Loucy (cell line): ENCODE data around the gene ABCB7.
"Not testable (repeated sequence)": the region's sequence is repeated elsewhere in the genome, so short reads cannot be mapped to it uniquely, and the experiment has no call there.

Experiments used
- H2AFZ ChIP-seq: fragments of 200-600 bp; sonication (generic); 2 replicates; pipeline ENCODE4 v1.6.0; 2016; ENCODE audit warnings: antibody characterized with exemption, mild to moderate bottlenecking, low read length, moderate library complexity
- H3F3A ChIP-seq: fragments of 200-600 bp; 2 replicates; pipeline ENCODE4 v1.6.0; 2016; ENCODE audit warnings: antibody characterized with exemption, low read depth, mild to moderate bottlenecking
- H3K27me3 ChIP-seq: fragments of 200-600 bp; sonication (generic); 2 replicates; pipeline ENCODE4 v1.6.1; 2014; ENCODE audit warnings: low read length, mild to moderate bottlenecking; ENCODE audit not compliant: insufficient read depth, poor library complexity, severe bottlenecking
- H3K36me3 ChIP-seq: fragments of 200-600 bp; sonication (generic); 2 replicates; pipeline ENCODE4 v1.6.1; 2016; ENCODE audit warnings: low read length; ENCODE audit not compliant: insufficient read depth
- H3K4me1 ChIP-seq: fragments of 200-600 bp; sonication (generic); 2 replicates; pipeline ENCODE4 v1.5.1; 2014; ENCODE audit warnings: low read length, mild to moderate bottlenecking; ENCODE audit not compliant: insufficient read depth, poor library complexity, severe bottlenecking
- H3K4me2 ChIP-seq: fragments of 200-600 bp; sonication (generic); 2 replicates; pipeline ENCODE4 v1.6.0; 2014; ENCODE audit warnings: antibody characterized with exemption, low read length, low read depth, mild to moderate bottlenecking; ENCODE audit not compliant: poor library complexity, severe bottlenecking
- H3K4me3 ChIP-seq: fragments of 200-600 bp; sonication (generic); 2 replicates; pipeline ENCODE4 v1.5.1; 2014; ENCODE audit warnings: low read length, mild to moderate bottlenecking, mixed read lengths; ENCODE audit not compliant: poor library complexity, severe bottlenecking
- H3K79me2 ChIP-seq: fragments of 200-600 bp; sonication (generic); 2 replicates; pipeline ENCODE4 v1.6.1; 2014; ENCODE audit warnings: low read length; ENCODE audit not compliant: insufficient read depth
- H3K9ac ChIP-seq: fragments of 200-600 bp; sonication (generic); 2 replicates; pipeline ENCODE4 v1.6.0; 2014; ENCODE audit warnings: mild to moderate bottlenecking, low read depth, low read length, moderate library complexity; ENCODE audit not compliant: poor library complexity, severe bottlenecking
- H3K9me2 ChIP-seq: fragments of 200-600 bp; sonication (generic); replicated peaks from 2 replicates; pipeline ENCODE4 v1.6.1; 2016; ENCODE audit warnings: low read depth, low read length, mixed read lengths
- H3K9me3 ChIP-seq: fragments of 200-600 bp; sonication (generic); 2 replicates; pipeline ENCODE4 v1.6.1; 2014; ENCODE audit warnings: mild to moderate bottlenecking, antibody characterized with exemption, low read length, low read depth; ENCODE audit not compliant: insufficient read depth
- H4K20me1 ChIP-seq: fragments of 200-600 bp; sonication (generic); 2 replicates; pipeline ENCODE4 v1.6.0; 2014; ENCODE audit warnings: antibody characterized with exemption, low read length, mild to moderate bottlenecking; ENCODE audit not compliant: insufficient read depth, poor library complexity, severe bottlenecking
- CTCF ChIP-seq: fragments of 200-600 bp; sonication (generic); conservative IDR thresholded peaks from 2 replicates; pipeline ENCODE4 v1.5.1; 2014; ENCODE audit warnings: mild to moderate bottlenecking, antibody characterized with exemption, low read length
- EZH2phosphoT487 ChIP-seq: fragments of 200-600 bp; IDR thresholded peaks from 2 replicates; pipeline ENCODE4 v1.6.1; 2018; ENCODE audit warnings: antibody characterized with exemption, mild to moderate bottlenecking, moderate library complexity, borderline replicate concordance

The ABCB7 gene

GRCh38 chrX:75155827-75156525, at the start of gene ABCB7:
ABCB7 (minus strand) TSS chrX:75156283; CDS start chrX:75156272, 11 bp downstream.
- H3K27me3 ChIP-seq: no peaks in the 10 kb centered on the region
- H3F3A ChIP-seq: no peaks in the 10 kb centered on the region
- H3K4me3 ChIP-seq: peak within 1 kb of the TSS; percentile 89
- H4K20me1 ChIP-seq: no peaks in the 10 kb centered on the region
- H2AFZ ChIP-seq: peak within 1 kb of the TSS; percentile 89
- H3K9me3 ChIP-seq: no peaks in the 10 kb centered on the region
- H3K4me1 ChIP-seq: peaks cover 13% of the 10 kb centered on the region
- no peaks in the 10 kb centered on the region for H3K36me3 ChIP-seq
- TF ChIP-seq EZH2phosphoT487 (no peak), CTCF (no peak)
- no peaks in the 10 kb centered on the region for H3K9me2 ChIP-seq
- H3K4me2 ChIP-seq: peak within 1 kb of the TSS; percentile 76
- peak within 1 kb of the TSS; percentile 83 for H3K9ac ChIP-seq
- peaks cover 34% of the 10 kb centered on the region for H3K79me2 ChIP-seq

- H3F3A ChIP-seq, H3K4me3 ChIP-seq, H4K20me1 ChIP-seq, H3K4me1 ChIP-seq, H3K36me3 ChIP-seq, H3K9me3 ChIP-seq, H3K79me2 ChIP-seq, H3K9ac ChIP-seq, H3K9me2 ChIP-seq, H2AFZ ChIP-seq, H3K4me2 ChIP-seq, H3K27me3 ChIP-seq: not testable (repeated sequence)
Measured at GRCh38 chrX:75188415-75189206, 32.5 kb upstream of the ABCB7 start.

GRCh38 chrX:75181721-75182120, 25.6 kb upstream of the ABCB7 start:
- no peaks in the 10 kb centered on the region for H3F3A ChIP-seq
- no peak overlapping the region for H2AFZ ChIP-seq
- no peak overlapping the region for H3K4me2 ChIP-seq
- H3K27me3 ChIP-seq: no peaks in the 10 kb centered on the region
- no peak overlapping the region for H3K4me3 ChIP-seq
- H4K20me1 ChIP-seq: no peaks in the 10 kb centered on the region
- H3K9ac ChIP-seq: no peak overlapping the region
- no peak for TF ChIP-seq EZH2phosphoT487
- no peak for TF ChIP-seq CTCF
- no peaks in the 10 kb centered on the region for H3K79me2 ChIP-seq
- no peaks in the 10 kb centered on the region for H3K9me2 ChIP-seq
- H3K36me3 ChIP-seq: no peaks in the 10 kb centered on the region
- no peaks in the 10 kb centered on the region for H3K4me1 ChIP-seq
- H3K9me3 ChIP-seq: no peaks in the 10 kb centered on the region

DNA sequence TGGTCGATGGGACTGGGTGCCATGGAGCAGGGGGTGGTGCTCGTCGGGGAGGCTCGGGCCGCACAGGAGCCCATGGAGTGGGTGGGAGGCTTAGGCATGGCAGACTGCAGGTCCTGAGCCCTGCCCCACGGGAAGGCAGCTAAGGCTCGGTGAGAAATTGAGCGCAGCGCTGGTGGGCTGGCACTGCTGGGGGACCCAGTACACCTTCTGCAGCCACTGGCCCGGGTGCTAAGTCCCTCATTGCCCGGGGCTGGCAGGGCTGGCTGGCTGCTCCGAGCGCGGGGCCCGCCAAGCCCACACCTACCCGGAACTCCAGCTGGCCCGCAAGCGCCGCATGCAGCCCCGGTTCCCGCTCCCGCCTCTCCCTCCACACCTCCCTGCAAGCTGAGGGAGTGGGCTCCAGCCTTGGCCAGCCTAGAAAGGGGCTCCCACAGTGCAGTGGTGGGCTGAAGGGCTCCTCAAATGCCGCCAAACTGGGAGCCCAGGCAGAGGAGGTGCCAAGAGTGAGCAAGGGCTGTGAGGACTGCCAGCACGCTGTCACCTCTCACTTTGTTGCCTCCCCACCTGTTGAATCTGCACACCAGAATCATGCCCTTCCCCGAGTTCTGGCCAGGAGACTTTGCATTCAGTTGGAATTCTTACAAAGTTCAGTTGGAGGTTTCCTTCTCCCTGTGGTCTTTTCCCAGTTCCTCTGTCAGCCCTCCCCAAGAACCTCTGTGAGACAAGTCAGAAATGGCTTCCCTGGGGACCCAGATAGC, 23.6 kb upstream of the ABCB7 start:
- H3F3A ChIP-seq, H3K4me3 ChIP-seq, H3K79me2 ChIP-seq, H3K9me2 ChIP-seq, H2AFZ ChIP-seq, H4K20me1 ChIP-seq, H3K27me3 ChIP-seq, H3K36me3 ChIP-seq, H3K9me3 ChIP-seq, H3K4me1 ChIP-seq, H3K9ac ChIP-seq, H3K4me2 ChIP-seq: not testable (repeated sequence)

- not testable (repeated sequence) for H3K4me3 ChIP-seq, H4K20me1 ChIP-seq, H2AFZ ChIP-seq, H3K27me3 ChIP-seq, H3K9me3 ChIP-seq, H3K4me2 ChIP-seq, H3F3A ChIP-seq, H3K36me3 ChIP-seq, H3K4me1 ChIP-seq, H3K79me2 ChIP-seq, H3K9me2 ChIP-seq, H3K9ac ChIP-seq
Measured at GRCh38 chrX:75172257-75172890, 16.3 kb upstream of the ABCB7 start.
